Activated naive CD8-positive, alpha-beta T cell treated with anti-CD3 and anti-CD28 coated beads, Interleukin-2, amount 50 U/mL, for 16 hours (primary cell): Measurements from ENCODE around the gene TCP11.

Source experiments
- DNase-seq: peaks from one replicate; pipeline ENCODE4 v3.0.0-alpha.2; 2020; ENCODE audit warnings: low read depth, low spot score

TCP11 gene

DNA sequence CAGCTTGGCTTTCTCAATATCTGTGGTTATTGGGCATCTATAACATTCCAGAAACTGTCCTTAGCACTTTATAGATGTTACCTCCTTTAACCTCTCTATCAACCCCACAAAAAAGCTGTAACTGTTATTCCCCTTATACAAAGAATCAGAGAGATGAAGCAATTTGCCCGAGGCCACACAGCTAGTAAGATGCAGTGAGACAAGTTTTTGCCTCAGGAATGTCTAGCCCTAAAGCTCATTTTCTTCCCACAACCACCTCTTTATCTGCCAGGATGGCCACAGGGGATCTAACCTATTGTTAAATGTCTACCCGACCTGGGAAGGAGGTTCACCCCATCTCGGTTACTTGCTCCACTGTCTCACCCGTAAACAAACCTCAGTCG, 31.9 kb upstream of the TCP11 start:
- DNase-seq, result no peak

- no peak for DNase-seq
Measured at GRCh38 chr6:35170891-35171290, 29.8 kb upstream of the TCP11 start.

- no peak for DNase-seq
Measured at GRCh38 chr6:35170166-35170565, 29.0 kb upstream of the TCP11 start.

DNA sequence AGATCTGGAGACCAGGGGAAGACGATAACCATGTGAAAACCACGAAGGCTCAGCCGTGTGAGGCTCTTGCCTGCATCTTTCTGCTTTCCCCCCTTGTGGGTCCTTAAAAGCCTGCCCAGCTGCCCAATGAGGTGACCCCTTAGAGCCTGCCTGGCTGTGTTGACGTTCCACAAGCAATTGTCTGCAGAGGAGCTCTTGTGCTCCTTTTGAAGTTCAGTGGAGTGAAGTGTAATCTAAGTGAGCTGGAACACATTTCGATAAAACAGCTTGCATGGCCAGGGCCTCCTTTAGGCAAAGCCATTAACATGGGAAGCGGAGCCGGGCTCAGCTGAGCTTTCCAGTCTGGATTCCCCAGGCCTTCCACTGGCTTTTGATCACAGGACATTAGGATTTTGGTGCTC, 27.3 kb upstream of the TCP11 start:
- no peak for DNase-seq

DNA sequence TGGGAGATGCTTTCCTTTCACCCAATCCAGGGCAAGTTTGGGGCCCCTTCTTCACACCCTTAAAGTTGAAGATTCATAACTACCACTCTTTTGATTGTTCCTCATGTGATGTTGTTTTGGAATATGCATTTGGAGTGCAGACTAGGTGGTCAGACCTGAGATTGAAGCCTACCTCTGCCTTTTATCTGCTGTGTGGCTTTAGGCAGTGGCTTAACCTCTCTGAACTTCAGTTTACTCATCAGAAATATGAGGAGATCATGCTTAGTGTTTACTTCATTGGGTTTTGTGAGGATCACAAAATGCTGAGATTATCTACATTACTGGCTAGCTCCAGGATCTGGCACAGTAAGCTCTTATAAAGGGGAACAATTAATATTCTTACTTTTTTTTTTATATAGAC, 26.4 kb upstream of the TCP11 start:
- DNase-seq, result no peak

GRCh38 chr6:35166520-35166919, 25.4 kb upstream of the TCP11 start:
- no peak for DNase-seq

GRCh38 chr6:35166116-35166515, 25.0 kb upstream of the TCP11 start:
- DNase-seq, result no peak

GRCh38 chr6:35165630-35166071, 24.5 kb upstream of the TCP11 start:
- DNase-seq, result no peak

DNA sequence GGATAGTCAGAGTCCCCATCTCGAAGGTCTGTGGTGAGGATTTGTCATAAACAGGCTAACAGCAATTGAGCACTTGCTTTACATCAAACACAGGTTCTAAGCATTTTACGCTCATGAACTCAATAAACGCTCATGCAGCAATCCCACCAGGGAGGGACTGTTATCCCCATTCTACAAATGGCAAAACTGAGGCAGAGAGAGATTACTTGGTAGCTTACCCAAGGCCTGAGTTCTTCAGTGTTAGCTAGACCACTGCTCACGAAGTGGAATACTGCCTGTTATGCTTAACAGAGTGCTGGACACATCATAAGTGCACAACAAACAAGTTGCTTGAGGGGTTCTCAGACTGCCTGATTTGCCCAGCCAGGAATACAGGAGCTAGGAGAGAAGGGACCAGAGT, 23.7 kb upstream of the TCP11 start:
- no peak for DNase-seq

GRCh38 chr6:35164277-35164676, 23.1 kb upstream of the TCP11 start:
- no peak for DNase-seq

GRCh38 chr6:35163836-35164235, 22.7 kb upstream of the TCP11 start:
- no peak for DNase-seq

GRCh38 chr6:35161776-35162607, 20.9 kb upstream of the TCP11 start:
- DNase-seq, result no peak

- no peak for DNase-seq
Measured at GRCh38 chr6:35161266-35161665, 20.1 kb upstream of the TCP11 start.

- DNase-seq, result no peak
Measured at GRCh38 chr6:35160642-35161041, 19.5 kb upstream of the TCP11 start.

- no peak for DNase-seq
Measured at GRCh38 chr6:35158520-35158919, 17.4 kb upstream of the TCP11 start.

DNA sequence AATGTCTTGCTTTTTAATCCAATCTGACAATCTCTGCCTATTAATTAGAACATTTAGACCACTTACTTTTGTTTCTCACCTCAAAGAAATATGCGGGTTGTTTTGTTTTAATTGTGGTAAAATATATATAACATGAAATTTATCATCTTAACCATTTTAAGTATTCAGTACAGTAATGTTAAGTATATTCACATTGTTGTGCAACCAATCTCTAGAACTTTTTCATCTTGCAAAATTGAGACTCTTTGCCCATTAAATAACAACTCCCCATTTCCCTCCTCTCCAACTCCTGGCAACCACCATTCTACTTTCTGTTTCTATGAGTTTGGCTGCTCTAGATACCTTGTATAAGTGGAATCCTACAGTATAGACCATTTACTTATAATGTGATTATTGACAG, 13.8 kb upstream of the TCP11 start:
- DNase-seq, result no peak

DNA sequence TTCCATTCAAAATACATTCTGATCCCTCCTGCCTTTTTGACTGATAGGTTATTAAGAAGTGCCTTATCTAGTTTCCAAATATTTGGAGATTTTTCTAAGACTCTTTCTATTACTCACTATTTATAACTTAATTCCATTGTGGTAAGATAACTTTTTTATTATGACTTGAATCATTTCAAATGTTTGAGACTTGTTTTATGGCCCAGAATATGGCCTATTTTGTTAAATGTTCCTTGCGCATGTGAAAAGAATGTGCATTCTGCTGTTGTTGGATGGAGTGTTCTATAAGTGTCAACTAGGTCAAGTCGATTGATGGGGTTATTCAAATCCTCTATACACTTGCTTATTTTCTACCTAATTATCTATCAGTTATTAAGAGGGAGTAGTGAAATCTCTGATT, 13.1 kb upstream of the TCP11 start:
- no peak for DNase-seq

- DNase-seq, result no peak
Measured at GRCh38 chr6:35152067-35152707, 11.0 kb upstream of the TCP11 start.

GRCh38 chr6:35151466-35151865, 10.3 kb upstream of the TCP11 start:
- no peak for DNase-seq

DNA sequence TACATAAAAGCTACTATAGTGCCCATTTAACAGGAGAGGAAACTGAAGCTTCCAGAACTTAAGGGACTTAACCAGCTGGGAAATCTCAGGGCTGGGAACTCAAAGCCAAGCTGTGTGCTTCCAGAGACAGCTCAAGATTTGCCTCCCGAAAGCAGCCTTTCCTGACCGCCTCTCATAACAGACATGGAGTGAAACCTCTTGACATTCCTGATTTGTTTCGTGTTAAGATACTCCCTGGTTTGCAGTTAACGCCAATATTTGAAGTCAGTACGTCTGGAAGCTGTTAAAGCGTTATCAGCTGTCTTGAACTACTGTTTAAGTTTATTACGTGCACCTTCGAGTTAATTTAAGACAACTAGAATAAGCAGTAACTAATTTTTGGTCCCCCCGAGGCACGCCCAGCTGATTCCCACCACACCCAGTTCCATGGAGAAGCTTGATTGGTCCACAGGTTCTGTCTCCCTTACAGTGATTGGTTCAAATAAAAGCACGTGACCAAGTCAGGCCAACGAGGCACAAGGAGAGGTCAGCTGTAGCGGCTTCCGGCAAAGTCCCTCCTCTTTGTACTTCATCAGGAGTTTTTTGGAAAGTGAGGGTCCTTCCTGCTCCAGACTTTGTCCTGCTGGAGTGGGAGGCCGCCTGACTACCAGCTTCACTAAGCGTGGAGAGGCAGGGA, 8.9 kb upstream of the TCP11 start:
- DNase-seq, result no peak

- DNase-seq, result no peak
Measured at GRCh38 chr6:35148167-35148741, 7.1 kb upstream of the TCP11 start.

- DNase-seq, result no peak
Measured at GRCh38 chr6:35147486-35147885, 6.3 kb upstream of the TCP11 start.
